NCI-H748 treated with DMSO at 0.1 percent for 48 hours (cell line): ENCODE results near the gene GPRC5D.

Experiments
- DNase-seq: peaks from one replicate; lab custom pipeline; 2025; lab: John Stamatoyannopoulos, UW

GPRC5D gene

GRCh38 chr12:12952036-12952435 is at the start of gene GPRC5D:
TSS of gene GPRC5D (minus strand) at chr12:12952170. CDS start at chr12:12950384, 1,786 bp downstream.
- DNase-seq: no peak

DNA sequence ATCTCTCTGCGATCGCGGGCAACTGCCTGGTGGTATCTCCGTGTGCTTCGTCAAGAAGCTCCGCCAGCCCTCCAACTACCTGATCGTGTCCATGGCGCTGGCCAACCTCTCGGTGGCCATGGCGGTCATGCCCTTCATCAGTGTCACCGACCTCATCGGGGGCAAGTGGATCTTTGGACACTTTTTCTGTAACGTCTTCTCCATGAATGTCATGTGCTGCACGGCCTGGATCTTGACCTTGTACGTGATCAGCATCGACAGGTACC is 49.7 kb upstream of the GPRC5D start:
- no peak for DNase-seq

DNA sequence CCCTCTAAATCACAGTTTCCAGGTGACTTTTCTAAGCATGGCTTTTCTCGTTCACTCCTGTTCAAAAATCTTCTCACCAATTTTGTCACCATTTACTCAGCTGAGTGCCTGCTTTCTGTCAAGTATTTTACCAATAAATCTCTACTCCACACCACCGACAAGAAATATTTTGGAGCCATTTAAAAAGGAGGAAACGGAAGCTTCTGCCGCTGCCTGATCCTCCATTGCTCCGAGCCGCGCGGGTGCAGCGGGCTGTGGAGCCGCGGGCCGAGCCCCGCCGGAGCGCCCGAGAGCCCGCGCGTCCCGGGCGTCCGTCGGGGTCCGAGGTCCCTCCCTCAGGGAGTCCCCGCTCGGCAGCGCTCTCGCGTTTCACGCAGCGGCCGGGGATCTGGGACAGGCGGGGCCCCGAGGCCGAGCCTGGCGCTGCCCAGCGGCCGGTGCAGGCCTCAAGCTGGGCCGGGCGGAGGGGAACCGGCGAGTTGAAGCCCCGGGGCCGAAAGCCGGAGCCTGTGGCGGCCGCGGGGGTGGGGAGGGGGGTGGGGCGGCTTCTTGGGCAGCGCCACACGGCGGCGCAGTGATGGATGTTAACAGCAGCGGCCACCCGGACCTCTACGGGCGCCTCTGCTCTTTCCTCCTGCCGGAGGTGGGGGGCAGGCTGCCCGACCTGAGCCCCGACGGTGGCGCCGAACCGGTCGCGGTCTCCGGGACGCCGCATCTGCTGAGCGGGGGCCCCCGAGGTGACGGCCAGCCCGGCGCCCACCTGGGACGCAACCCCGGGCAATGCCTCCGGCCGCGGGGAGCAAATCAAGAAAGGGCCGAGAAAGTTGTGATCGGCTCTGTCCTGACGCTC is 49.2 kb upstream of the GPRC5D start:
- no peak for DNase-seq

- DNase-seq: peak; percentile 48
These were observed 48.6 kb upstream of the GPRC5D start for GRCh38 chr12:13000616-13000924.

- peak; percentile 48 for DNase-seq
These were observed 48.1 kb upstream of the GPRC5D start, which contains the start of gene HEBP1 for GRCh38 chr12:12999959-13000615. TSS of gene HEBP1 (minus strand) at chr12:13000265. CDS start at chr12:13000114, 151 bp downstream.

GRCh38 chr12:12999271-12999958 is 47.4 kb upstream of the GPRC5D start:
- DNase-seq: no peak

GRCh38 chr12:12998248-12998647 is 46.3 kb upstream of the GPRC5D start:
- DNase-seq: no peak

- DNase-seq: no peak
These were observed 45.8 kb upstream of the GPRC5D start for GRCh38 chr12:12997734-12998133.

- no peak for DNase-seq
These were observed 45.2 kb upstream of the GPRC5D start for GRCh38 chr12:12997156-12997555.

- no peak for DNase-seq
These were observed 44.2 kb upstream of the GPRC5D start for GRCh38 chr12:12996209-12996608.

- DNase-seq: no peak
These were observed 43.1 kb upstream of the GPRC5D start for GRCh38 chr12:12995088-12995487.

- DNase-seq: no peak
These were observed 41.4 kb upstream of the GPRC5D start for GRCh38 chr12:12993367-12993766.

DNA sequence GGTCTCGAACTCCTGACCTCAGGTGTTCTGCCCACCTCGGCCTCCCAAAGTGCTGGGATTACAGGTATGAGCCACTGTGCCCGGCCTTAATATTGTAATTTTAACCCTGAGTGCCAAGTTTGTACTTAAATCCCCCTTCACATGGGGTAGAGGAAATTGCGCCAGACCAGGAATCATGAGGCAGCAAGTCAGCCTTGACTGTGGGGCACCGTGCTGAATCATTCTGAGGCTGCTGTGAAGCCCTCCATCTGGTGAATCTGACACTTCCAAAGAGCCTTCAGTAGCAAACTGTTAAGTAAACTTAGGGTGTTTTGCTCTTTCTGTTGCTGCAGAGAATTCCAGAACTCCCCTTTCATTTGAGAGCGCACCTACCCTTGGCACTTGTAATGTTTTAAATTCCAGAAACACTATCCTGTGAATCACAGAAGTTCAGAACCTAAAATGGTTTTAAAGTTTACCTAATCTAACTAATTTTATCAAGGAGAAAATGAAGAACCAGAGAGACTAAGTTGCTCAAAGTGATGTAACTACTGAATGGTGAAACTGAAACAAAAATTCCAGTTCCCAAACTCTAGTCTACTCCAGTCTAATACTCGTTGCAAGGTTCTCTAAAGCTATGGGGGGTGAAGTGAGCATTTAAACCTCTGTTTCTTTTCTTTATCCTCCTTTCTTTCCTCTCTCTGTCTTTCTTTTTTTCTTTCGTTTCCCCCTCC is 40.6 kb upstream of the GPRC5D start:
- DNase-seq: no peak

DNA sequence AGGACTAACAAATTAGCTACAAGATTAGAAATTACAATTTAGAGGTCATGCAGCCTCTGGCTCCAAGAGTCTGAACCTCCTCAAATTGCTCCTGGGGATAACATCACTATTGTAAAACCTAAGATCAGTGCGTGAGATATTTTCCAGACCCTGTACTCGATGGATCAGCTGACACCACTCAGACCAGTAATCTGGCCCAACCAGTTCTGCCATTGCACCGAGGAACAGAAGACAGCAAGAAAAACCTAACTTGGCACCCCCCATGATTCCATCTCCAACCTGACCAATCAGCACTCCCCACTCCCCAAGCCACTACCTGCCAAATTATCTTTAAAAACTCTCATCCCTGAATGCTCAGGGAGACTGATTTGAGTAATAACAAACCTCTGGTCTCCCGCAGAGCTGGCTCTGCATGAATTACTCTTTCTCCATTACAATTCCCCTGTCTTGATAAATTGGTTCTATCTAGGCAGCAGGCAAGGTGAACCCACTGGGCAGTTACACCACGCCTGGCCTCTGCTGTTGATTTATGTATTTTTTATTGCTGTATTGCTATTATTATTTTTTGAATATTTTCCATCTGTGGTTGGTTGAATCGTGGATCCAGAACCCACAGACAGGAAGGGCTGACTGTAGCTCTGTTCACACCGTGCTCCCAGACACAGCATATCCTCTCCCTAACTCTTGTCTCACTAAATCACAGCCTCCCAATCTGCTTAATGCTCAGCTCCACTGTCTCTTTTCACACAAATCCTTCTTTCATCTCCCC is 38.9 kb upstream of the GPRC5D start:
- DNase-seq: no peak

- DNase-seq: no peak
These were observed 35.5 kb upstream of the GPRC5D start for GRCh38 chr12:12987421-12987820.

DNA sequence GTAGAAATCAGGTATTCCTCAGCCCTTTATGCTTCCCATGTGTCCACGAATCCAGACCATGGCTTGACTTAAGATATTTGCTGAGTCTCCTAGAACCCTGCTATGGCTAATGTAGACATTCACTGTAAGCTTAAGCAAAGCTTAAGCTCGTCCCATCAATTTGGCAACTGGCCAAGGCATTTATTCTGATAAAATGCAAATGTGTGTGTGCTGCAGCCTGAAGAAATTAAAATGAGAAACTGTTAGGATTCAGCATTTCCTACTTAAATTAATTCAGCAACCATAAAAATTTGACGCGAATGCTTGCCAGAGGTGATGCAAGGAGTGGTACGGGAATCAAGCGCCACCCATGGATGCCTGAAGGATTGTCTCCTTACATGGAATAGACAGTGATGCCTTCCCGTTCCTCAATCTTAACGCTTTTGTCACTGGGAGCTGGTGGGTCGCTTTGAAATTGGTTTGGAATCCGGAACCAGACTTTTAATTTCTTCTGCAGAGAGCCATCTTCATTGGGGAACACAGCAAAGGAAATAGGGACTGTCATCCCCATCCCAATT is 34.9 kb upstream of the GPRC5D start:
- DNase-seq: no peak

- no peak for DNase-seq
These were observed 33.9 kb upstream of the GPRC5D start for GRCh38 chr12:12985817-12986408.

GRCh38 chr12:12984149-12984548 is 32.2 kb upstream of the GPRC5D start:
- DNase-seq: no peak

GRCh38 chr12:12983420-12984035 is 31.6 kb upstream of the GPRC5D start:
- DNase-seq: no peak

- DNase-seq: no peak
These were observed 30.4 kb upstream of the GPRC5D start for GRCh38 chr12:12982331-12982730.
